ENCODE results near the gene CEACAM18. TPM values are rescaled to one million over a fixed set of nuclear protein-coding genes. Genes with fewer than 3 reads are reported as not detected.

The CEACAM18 gene
- polyA plus RNA-seq, 1 of the 3 experiments (the other 2 are of a cell fraction) = not detected

- CTCF ChIA-PET = no interaction called here
- Histone ChIP-seq H3K79me2 (ENCODE audit: insufficient read depth) (no peaks in the 10 kb centered on the region), H3K9ac (no peak overlapping the region), H3K27ac (ENCODE audit: low read depth in 2 of 2, low read length in 1 of 2) (no peak overlapping the region), H4K20me1 (ENCODE audit: insufficient read depth) (no peaks in the 10 kb centered on the region), H3K9me3 (no peaks in the 10 kb centered on the region), H3K4me3 (ENCODE audit: low read depth in 2 of 2, low read length in 1 of 2) (no peak overlapping the region), H2AFZ (ENCODE audit: low read depth) (no peak overlapping the region), H3K4me2 (no peak overlapping the region), H3F3A (replicated peaks; ENCODE audit: insufficient read depth) (no peaks in the 10 kb centered on the region), H3K4me1 (ENCODE audit: control insufficient read depth in 1 of 2, insufficient read depth in 2 of 2, low read depth in 1 of 2, low read length in 1 of 2) (no peaks in the 10 kb centered on the region), H3K36me3 (replicated peaks in 1 of 2; ENCODE audit: control insufficient read depth in 1 of 2, insufficient read depth in 2 of 2, low read length in 1 of 2) (no peaks in the 10 kb centered on the region), H3K9me2 (no peaks in the 10 kb centered on the region), H3K27me3 (ENCODE audit: insufficient read depth) (no peaks in the 10 kb centered on the region; the same call in 1 of the 2 replicates)
- 0% methylated on average over 3 of the region's 3 CpGs for WGBS (ENCODE audit: low lambda C conversion rate)
- DNase-seq = no peak
- TF ChIP-seq RCOR1 (IDR thresholded peaks at IDR 0.05; ENCODE audit: low read length) = no peak
- no peak for TF ChIP-seq MAX (IDR thresholded peaks at IDR 0.05; ENCODE audit: low read depth)
- no peak for TF ChIP-seq EP300 (IDR thresholded peaks at IDR 0.05; ENCODE audit: borderline replicate concordance in 1 of 2, low read depth in 1 of 2, low read length in 1 of 2)
- TF ChIP-seq MXI1 (IDR thresholded peaks at IDR 0.05; ENCODE audit: low read depth, low read length) = no peak
- no peak for TF ChIP-seq YY1 (IDR thresholded peaks at IDR 0.05; ENCODE audit: low read depth)
- POLR2A ChIA-PET = no interaction called here
Observed at GRCh38 chr19:51488491-51488890, 10.2 kb downstream of the CEACAM18 start.

- H3K9ac ChIP-seq = no peak overlapping the region
- POLR2A ChIA-PET = no interaction called here
- H3K4me3 ChIP-seq (ENCODE audit: low read depth in 2 of 2, low read length in 1 of 2) = no peak overlapping the region
- H3K4me2 ChIP-seq = no peak overlapping the region
- H3F3A ChIP-seq (replicated peaks; ENCODE audit: insufficient read depth) = no peaks in the 10 kb centered on the region
- H3K79me2 ChIP-seq (ENCODE audit: insufficient read depth) = no peaks in the 10 kb centered on the region
- no peak overlapping the region for H2AFZ ChIP-seq (ENCODE audit: low read depth)
- H3K27me3 ChIP-seq (ENCODE audit: insufficient read depth) = no peaks in the 10 kb centered on the region; the same call in 1 of the 2 replicates
- no peaks in the 10 kb centered on the region for H3K36me3 ChIP-seq (replicated peaks in 1 of 2; ENCODE audit: control insufficient read depth in 1 of 2, insufficient read depth in 2 of 2, low read length in 1 of 2)
- no peak overlapping the region for H3K27ac ChIP-seq (ENCODE audit: low read depth in 2 of 2, low read length in 1 of 2)
- H4K20me1 ChIP-seq (ENCODE audit: insufficient read depth) = no peaks in the 10 kb centered on the region
- DNase-seq = no peak
- 0% methylated on average over 2 of the region's 2 CpGs for WGBS (ENCODE audit: low lambda C conversion rate)
- no peak for TF ChIP-seq JUND (IDR thresholded peaks at IDR 0.05)
- CTCF ChIA-PET = no interaction called here
- no peaks in the 10 kb centered on the region for H3K9me2 ChIP-seq
- H3K9me3 ChIP-seq = no peaks in the 10 kb centered on the region
- H3K4me1 ChIP-seq (ENCODE audit: control insufficient read depth in 1 of 2, insufficient read depth in 2 of 2, low read depth in 1 of 2, low read length in 1 of 2) = no peaks in the 10 kb centered on the region
Observed at GRCh38 chr19:51489113-51489512, 10.8 kb downstream of the CEACAM18 start.

GRCh38 chr19:51490676-51491075 is 12.3 kb downstream of the CEACAM18 start:
- 2% methylated on average over 6 of the region's 14 CpGs for WGBS (ENCODE audit: low lambda C conversion rate)

More at GRCh38 chr19:51490676-51491075, 12.3 kb downstream of the CEACAM18 start:
- no peaks in the 10 kb centered on the region for H3K36me3 ChIP-seq (replicated peaks in 1 of 2; ENCODE audit: control insufficient read depth in 1 of 2, insufficient read depth in 2 of 2, low read length in 1 of 2)
- ChIA-PET POLR2A (no interaction called here), CTCF (interaction anchor here (1.2 kb wide), 1 partner anchor 24 kb away, joined by 3 read pairs; no protein-coding TSS in a partner anchor)
- no peak overlapping the region for H3K9ac ChIP-seq
- DNase-seq = no peak
- no peaks in the 10 kb centered on the region for H3K9me2 ChIP-seq
- H4K20me1 ChIP-seq (ENCODE audit: insufficient read depth) = no peaks in the 10 kb centered on the region
- no peak overlapping the region for H2AFZ ChIP-seq (ENCODE audit: low read depth)
- H3K4me2 ChIP-seq = no peak overlapping the region
- TF ChIP-seq EZH2phosphoT487 (IDR thresholded peaks at IDR 0.05; ENCODE audit: borderline replicate concordance, low read depth) = no peak
- no peak for TF ChIP-seq SIN3A (IDR thresholded peaks at IDR 0.05; ENCODE audit: borderline replicate concordance, low read depth, low read length)
- no peak for TF ChIP-seq YY1 (IDR thresholded peaks at IDR 0.05; ENCODE audit: low read depth)
- TF ChIP-seq MXI1 (IDR thresholded peaks at IDR 0.05; ENCODE audit: low read depth, low read length) = no peak
- no peak for TF ChIP-seq USF1 (IDR thresholded peaks at IDR 0.05; ENCODE audit: borderline replicate concordance, low read depth)
- no peak for TF ChIP-seq MAX (IDR thresholded peaks at IDR 0.05; ENCODE audit: low read depth)
- TF ChIP-seq MEF2A (IDR thresholded peaks at IDR 0.05; ENCODE audit: borderline replicate concordance, low read depth) = no peak
- H3K9me3 ChIP-seq = no peaks in the 10 kb centered on the region
- H3K4me3 ChIP-seq (ENCODE audit: low read depth in 2 of 2, low read length in 1 of 2) = no peak overlapping the region
- no peaks in the 10 kb centered on the region for H3F3A ChIP-seq (replicated peaks; ENCODE audit: insufficient read depth)
- no peak overlapping the region for H3K27ac ChIP-seq (ENCODE audit: low read depth in 2 of 2, low read length in 1 of 2)
- peaks cover under 1% of the 10 kb centered on the region; the same call in 1 of the 2 replicates for H3K27me3 ChIP-seq (ENCODE audit: insufficient read depth)
- H3K4me1 ChIP-seq (ENCODE audit: control insufficient read depth in 1 of 2, insufficient read depth in 2 of 2, low read depth in 1 of 2, low read length in 1 of 2) = no peaks in the 10 kb centered on the region
- no peaks in the 10 kb centered on the region for H3K79me2 ChIP-seq (ENCODE audit: insufficient read depth)

All from SK-N-SH (cell line).